Activated T-cell treated with anti-CD3 and anti-CD28 coated beads, Interleukin-2, amount 50 U/mL, for 72 hours (primary cell): Measurements from ENCODE around the gene ZCCHC7. TPM values are rescaled to one million over a fixed set of nuclear protein-coding genes. Genes with fewer than 3 reads are reported as not detected.
A peak's percentile ranks its signal among the peaks of the same experiment; 100 is the strongest.

Experiments used
- ATAC-seq, 2 donors: fragments of 150-1000 bp; cut with Tn5 transposase; replicated peaks in 1 of 2; 2 replicates each; pipeline ENCODE4 v1.10.0; 2021; ENCODE audit warnings: moderate library complexity in 2 of 2, mild to moderate bottlenecking in 1 of 2
- DNase-seq, 2 donors: peaks; one replicate each; pipeline ENCODE4 v3.0.0; 2021 to 2022; ENCODE audit warnings: mixed read lengths in 1 of 2
- H3K27ac Mint-ChIP-seq: one replicate; pipeline ENCODE4 v1.8.0; 2022; ENCODE audit warnings: mild to moderate bottlenecking, moderate library complexity, mixed read lengths
- H3K27me3 Mint-ChIP-seq: one replicate; pipeline ENCODE4 v1.8.0; 2022; ENCODE audit warnings: low read depth, mixed read lengths
- H3K36me3 Mint-ChIP-seq, 2 donors: one replicate each; pipeline ENCODE4 v1.8.0; 2022; ENCODE audit warnings: mixed read lengths in 2 of 2, mild to moderate bottlenecking in 1 of 2; ENCODE audit not compliant: insufficient read depth in 2 of 2
- H3K4me1 Mint-ChIP-seq: one replicate; pipeline ENCODE4 v1.8.0; 2022; ENCODE audit warnings: low read depth, mixed read lengths
- H3K4me3 Mint-ChIP-seq, 2 donors: one replicate each; pipeline ENCODE4 v1.8.0; 2022; ENCODE audit warnings: mild to moderate bottlenecking in 2 of 2, mixed read lengths in 2 of 2, moderate library complexity in 2 of 2
- H3K9me3 Mint-ChIP-seq, 2 donors: one replicate each; pipeline ENCODE4 v1.8.0; 2022; ENCODE audit warnings: mixed read lengths in 2 of 2
- total RNA-seq, 2 donors: library from RNA; stranded (reverse); gene quantifications; one replicate each; pipeline ENCODE4 v1.2.3, GENCODE V29; 2022

The ZCCHC7 gene
- total RNA-seq, 2 donors from 2014 or later: 47.2 to 47.4 TPM

- no peaks in the 10 kb centered on the region for H3K36me3 Mint-ChIP-seq
- ATAC-seq: no peak
These were observed 215.8 kb downstream of the ZCCHC7 start for GRCh38 chr9:37336150-37336549.

GRCh38 chr9:37337301-37337890, 217.0 kb downstream of the ZCCHC7 start:
- Mint-ChIP-seq H3K4me1 (no peaks in the 10 kb centered on the region), H3K9me3 (no peaks in the 10 kb centered on the region), H3K27ac (no peak overlapping the region), H3K4me3 (no peak overlapping the region), H3K36me3 (no peaks in the 10 kb centered on the region), H3K27me3 (no peaks in the 10 kb centered on the region)
- no peak for ATAC-seq
- no peak for DNase-seq

More at GRCh38 chr9:37336150-37336549, 215.8 kb downstream of the ZCCHC7 start:
- no peak overlapping the region for H3K4me3 Mint-ChIP-seq
- H3K9me3 Mint-ChIP-seq: no peaks in the 10 kb centered on the region
- no peaks in the 10 kb centered on the region for H3K4me1 Mint-ChIP-seq
- no peak overlapping the region for H3K27ac Mint-ChIP-seq
- no peak for DNase-seq
- H3K27me3 Mint-ChIP-seq: no peaks in the 10 kb centered on the region

- ATAC-seq (no peak), DNase-seq (no peak)
- Mint-ChIP-seq H3K27me3 (no peaks in the 10 kb centered on the region), H3K36me3 (no peaks in the 10 kb centered on the region), H3K27ac (no peak overlapping the region), H3K4me1 (no peaks in the 10 kb centered on the region), H3K4me3 (no peak overlapping the region), H3K9me3 (no peaks in the 10 kb centered on the region)
These were observed 217.8 kb downstream of the ZCCHC7 start for GRCh38 chr9:37338218-37338617.

DNA sequence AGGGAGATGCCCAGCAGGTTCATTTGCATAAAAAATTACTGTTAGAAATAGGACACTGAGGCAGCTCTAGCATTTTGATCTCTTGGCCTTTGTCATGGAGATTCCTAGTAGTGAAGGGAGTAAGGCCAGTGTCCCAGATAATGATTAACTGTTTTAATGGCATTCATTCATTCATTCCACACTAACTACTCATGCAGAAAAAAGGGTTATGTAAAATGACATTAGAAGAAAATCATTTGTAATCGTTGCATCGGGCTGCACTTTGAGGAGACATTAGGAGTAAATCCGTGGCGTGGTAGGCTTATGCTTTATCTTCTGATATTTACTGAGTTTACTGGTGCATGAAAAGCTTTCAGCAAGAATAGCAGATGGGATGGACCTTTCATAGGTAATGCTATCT, 219.5 kb downstream of the ZCCHC7 start:
- ATAC-seq: no peak

DNA sequence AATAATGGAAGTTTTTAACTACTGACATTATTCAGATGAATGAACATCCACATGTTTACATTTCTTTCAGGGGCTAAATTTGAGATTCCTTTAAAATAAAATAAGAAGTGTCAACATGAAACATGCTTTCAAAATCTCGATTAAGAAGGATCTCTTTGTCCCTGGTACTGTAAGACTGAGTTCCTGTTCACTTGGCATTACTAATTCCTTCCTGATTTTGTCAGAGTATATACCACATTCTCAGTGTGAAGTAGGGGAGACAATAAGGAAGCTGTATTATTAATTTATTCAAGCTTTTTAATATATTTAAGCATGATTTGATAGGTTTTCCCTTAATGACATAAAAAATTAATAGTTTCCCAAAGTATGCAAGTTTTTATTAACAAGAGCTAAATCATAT, 220.6 kb downstream of the ZCCHC7 start:
- ATAC-seq: no peak
- Mint-ChIP-seq H3K27ac (no peak overlapping the region), H3K9me3 (no peaks in the 10 kb centered on the region), H3K36me3 (no peaks in the 10 kb centered on the region), H3K4me1 (no peaks in the 10 kb centered on the region), H3K4me3 (no peak overlapping the region), H3K27me3 (no peaks in the 10 kb centered on the region)
- DNase-seq: no peak

More for the DNA sequence above, 219.5 kb downstream of the ZCCHC7 start:
- Mint-ChIP-seq H3K4me1 (no peaks in the 10 kb centered on the region), H3K9me3 (no peaks in the 10 kb centered on the region), H3K4me3 (no peak overlapping the region), H3K27ac (no peak overlapping the region), H3K36me3 (no peaks in the 10 kb centered on the region), H3K27me3 (no peaks in the 10 kb centered on the region)
- no peak for DNase-seq

GRCh38 chr9:37341704-37342103, 221.3 kb downstream of the ZCCHC7 start:
- DNase-seq: no peak
- Mint-ChIP-seq H3K4me3 (no peak overlapping the region), H3K27ac (no peak overlapping the region), H3K36me3 (no peaks in the 10 kb centered on the region), H3K27me3 (no peaks in the 10 kb centered on the region), H3K4me1 (no peaks in the 10 kb centered on the region), H3K9me3 (no peaks in the 10 kb centered on the region)
- no peak for ATAC-seq

GRCh38 chr9:37342493-37342892, 222.1 kb downstream of the ZCCHC7 start:
- Mint-ChIP-seq H3K4me1 (no peaks in the 10 kb centered on the region), H3K9me3 (no peaks in the 10 kb centered on the region), H3K27me3 (no peaks in the 10 kb centered on the region), H3K36me3 (no peaks in the 10 kb centered on the region), H3K27ac (no peak overlapping the region), H3K4me3 (no peak overlapping the region)
- DNase-seq (no peak), ATAC-seq (no peak)

DNA sequence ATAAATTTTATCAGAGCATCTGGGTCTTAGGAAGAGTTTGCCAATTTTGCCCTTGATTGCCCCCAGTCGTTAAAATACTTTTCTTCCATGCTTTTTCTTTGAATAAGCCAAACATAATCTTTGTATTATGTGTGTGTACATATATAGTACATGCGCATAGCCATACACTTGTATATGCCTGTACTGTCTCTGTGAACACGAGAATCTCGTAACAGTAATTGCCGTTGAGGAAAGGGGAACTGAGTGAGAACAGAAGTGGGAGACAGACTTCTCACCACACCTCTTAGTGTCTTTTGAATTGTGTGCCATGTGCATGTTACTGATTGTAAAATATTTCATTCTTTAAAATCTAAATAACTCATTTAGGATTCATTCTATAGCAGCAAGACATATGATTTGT, 222.5 kb downstream of the ZCCHC7 start:
- DNase-seq (no peak), ATAC-seq (no peak)
- H3K27me3 Mint-ChIP-seq: no peaks in the 10 kb centered on the region
- H3K4me1 Mint-ChIP-seq: no peaks in the 10 kb centered on the region
- H3K36me3 Mint-ChIP-seq: no peaks in the 10 kb centered on the region
- no peaks in the 10 kb centered on the region for H3K9me3 Mint-ChIP-seq
- H3K27ac Mint-ChIP-seq: no peak overlapping the region
- no peak overlapping the region for H3K4me3 Mint-ChIP-seq

- no peaks in the 10 kb centered on the region for H3K9me3 Mint-ChIP-seq
- H3K27ac Mint-ChIP-seq: no peak overlapping the region
- H3K36me3 Mint-ChIP-seq: no peaks in the 10 kb centered on the region
- H3K4me1 Mint-ChIP-seq: no peaks in the 10 kb centered on the region
- H3K4me3 Mint-ChIP-seq: no peak overlapping the region
- ATAC-seq (no peak), DNase-seq (no peak)
- H3K27me3 Mint-ChIP-seq: no peaks in the 10 kb centered on the region
These were observed 223.3 kb downstream of the ZCCHC7 start for GRCh38 chr9:37343724-37344123.

- Mint-ChIP-seq H3K4me3 (no peak overlapping the region), H3K27me3 (no peaks in the 10 kb centered on the region), H3K9me3 (no peaks in the 10 kb centered on the region), H3K4me1 (no peaks in the 10 kb centered on the region), H3K27ac (no peak overlapping the region), H3K36me3 (no peaks in the 10 kb centered on the region)
- DNase-seq (no peak), ATAC-seq (no peak)
These were observed 224.7 kb downstream of the ZCCHC7 start for GRCh38 chr9:37345038-37345437.

DNA sequence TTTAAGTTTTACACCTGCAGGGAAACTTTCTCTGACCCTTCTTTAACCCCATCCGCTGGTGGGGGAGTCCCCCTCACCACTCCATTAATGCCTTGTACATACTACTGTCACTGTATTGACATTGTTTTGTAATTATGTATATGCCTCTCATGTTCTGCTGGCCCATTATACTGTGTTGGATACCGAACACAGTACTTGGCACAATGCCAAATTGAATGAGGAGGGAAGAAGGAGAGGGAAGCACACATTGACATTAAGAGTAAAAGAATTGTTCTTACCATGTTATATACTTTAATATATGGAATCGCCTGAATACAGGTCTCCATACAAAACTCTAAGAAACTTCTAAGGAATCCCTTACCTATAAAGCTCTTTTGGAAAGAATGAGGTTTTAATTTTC, 228.5 kb downstream of the ZCCHC7 start:
- no peaks in the 10 kb centered on the region for H3K9me3 Mint-ChIP-seq
- no peak overlapping the region for H3K4me3 Mint-ChIP-seq
- ATAC-seq: no peak
- no peak for DNase-seq
- peaks cover 5 to 8% of the 10 kb centered on the region in 2 donors for H3K36me3 Mint-ChIP-seq
- no peaks in the 10 kb centered on the region for H3K27me3 Mint-ChIP-seq
- H3K27ac Mint-ChIP-seq: no peak overlapping the region
- H3K4me1 Mint-ChIP-seq: no peaks in the 10 kb centered on the region

GRCh38 chr9:37350486-37351190, 230.3 kb downstream of the ZCCHC7 start:
- no peaks in the 10 kb centered on the region for H3K4me1 Mint-ChIP-seq
- peaks cover 5 to 8% of the 10 kb centered on the region in 2 donors for H3K36me3 Mint-ChIP-seq
- peak; percentile 58 to 91 for ATAC-seq
- no peak for DNase-seq
- no peak overlapping the region for H3K4me3 Mint-ChIP-seq
- H3K9me3 Mint-ChIP-seq: no peaks in the 10 kb centered on the region
- H3K27ac Mint-ChIP-seq: no peak overlapping the region
- H3K27me3 Mint-ChIP-seq: no peaks in the 10 kb centered on the region

- Mint-ChIP-seq H3K4me1 (no peaks in the 10 kb centered on the region), H3K9me3 (no peaks in the 10 kb centered on the region), H3K27me3 (no peaks in the 10 kb centered on the region), H3K27ac (no peak overlapping the region), H3K4me3 (no peak overlapping the region), H3K36me3 (peaks cover 5 to 20% of the 10 kb centered on the region in 2 donors)
- ATAC-seq: no peak
- DNase-seq: no peak
These were observed 233.4 kb downstream of the ZCCHC7 start for GRCh38 chr9:37353791-37354190.

GRCh38 chr9:37362430-37362829, 242.1 kb downstream of the ZCCHC7 start:
- H3K9me3 Mint-ChIP-seq: no peaks in the 10 kb centered on the region
- peaks cover 2 to 3% of the 10 kb centered on the region in 2 donors for H3K36me3 Mint-ChIP-seq
- no peaks in the 10 kb centered on the region for H3K27me3 Mint-ChIP-seq
- DNase-seq (no peak), ATAC-seq (no peak)
- no peak overlapping the region for H3K4me3 Mint-ChIP-seq
- H3K27ac Mint-ChIP-seq: no peak overlapping the region
- H3K4me1 Mint-ChIP-seq: no peaks in the 10 kb centered on the region
